GM10248 (cell line): ENCODE data around the gene KHK.

Experiments
- CTCF ChIA-PET: fragments of 300-600 bp; sonication (Branson Sonifier 250); formaldehyde crosslinking; extraction: SDS; loops from one replicate; lab custom pipeline; 2021; ENCODE audit warnings: antibody characterized with exemption; lab: Yijun Ruan, JAX
- POLR2A ChIA-PET: fragments of 350-650 bp; sonication (Branson Sonifier 250); formaldehyde crosslinking; extraction: SDS; loops from one replicate; lab custom pipeline; 2020; ENCODE audit warnings: antibody characterized with exemption; lab: Yijun Ruan, JAX
- DNase-seq: peaks from one replicate; pipeline ENCODE4 v3.0.0; 2012; ENCODE audit errors: extremely low spot score
- CTCF ChIP-seq: IDR thresholded peaks from 2 replicates; pipeline ENCODE4 v1.5.1; 2012; ENCODE audit warnings: mild to moderate bottlenecking, low read depth; ENCODE audit errors: extremely low read depth, missing control alignments, control extremely low read depth

Gene KHK

GRCh38 chr2:27126252-27126710, 39.7 kb downstream of the KHK start:
- ChIA-PET CTCF (interaction anchor here (0.8 to 2.1 kb wide), 3 partner anchors 16 to 154 kb away, joined by 3 to 6 read pairs (median 3); no protein-coding TSS in a partner anchor), POLR2A (no interaction called here)
- no peak for DNase-seq
- TF ChIP-seq CTCF = no peak

GRCh38 chr2:27127883-27128667, 41.5 kb downstream of the KHK start:
- CTCF ChIA-PET = interaction anchor here (1.3 kb wide), 1 partner anchor 166 kb away, joined by 5 read pairs; no protein-coding TSS in a partner anchor
- POLR2A ChIA-PET = no interaction called here

GRCh38 chr2:27128668-27129571, 42.3 kb downstream of the KHK start:
- no peak for TF ChIP-seq CTCF
- ChIA-PET POLR2A (no interaction called here), CTCF (interaction anchor here (1.3 kb wide), 1 partner anchor 167 kb away, joined by 5 read pairs; no protein-coding TSS in a partner anchor)

More at GRCh38 chr2:27127883-27128667, 41.5 kb downstream of the KHK start:
- no peak for TF ChIP-seq CTCF
- DNase-seq = no peak

GRCh38 chr2:27130396-27130795, 43.8 kb downstream of the KHK start:
- POLR2A ChIA-PET = no interaction called here
- no peak for DNase-seq
- no peak for TF ChIP-seq CTCF
- CTCF ChIA-PET = no interaction called here

More at GRCh38 chr2:27128668-27129571, 42.3 kb downstream of the KHK start:
- DNase-seq = no peak

- TF ChIP-seq CTCF = no peak
- ChIA-PET CTCF (interaction anchor here (1.1 kb wide), 1 partner anchor 43 kb away, joined by 4 read pairs; no protein-coding TSS in a partner anchor), POLR2A (no interaction called here)
- DNase-seq = no peak
Measured at GRCh38 chr2:27131429-27131828, 44.9 kb downstream of the KHK start.
